Choroid plexus epithelial cell (primary cell): Measurements from ENCODE around the gene GMDS.

ENCODE experiments used
- DNase-seq: peaks from one replicate; pipeline ENCODE4 v3.0.0-alpha.2; 2010; ENCODE audit warnings: low read depth
- H3K4me3 ChIP-seq: 2 replicates; pipeline ENCODE4 v1.5.1; 2011; ENCODE audit warnings: low read depth, mild to moderate bottlenecking, control low read depth, low read length, moderate library complexity
- TF ChIP-seq, protein P1 (sequence below): conservative IDR thresholded peaks from 2 replicates; pipeline ENCODE4 v1.5.1; 2011; ENCODE audit warnings: low read depth, mild to moderate bottlenecking, control low read depth, inconsistent platforms, low read length, moderate library complexity

Gene GMDS

DNA sequence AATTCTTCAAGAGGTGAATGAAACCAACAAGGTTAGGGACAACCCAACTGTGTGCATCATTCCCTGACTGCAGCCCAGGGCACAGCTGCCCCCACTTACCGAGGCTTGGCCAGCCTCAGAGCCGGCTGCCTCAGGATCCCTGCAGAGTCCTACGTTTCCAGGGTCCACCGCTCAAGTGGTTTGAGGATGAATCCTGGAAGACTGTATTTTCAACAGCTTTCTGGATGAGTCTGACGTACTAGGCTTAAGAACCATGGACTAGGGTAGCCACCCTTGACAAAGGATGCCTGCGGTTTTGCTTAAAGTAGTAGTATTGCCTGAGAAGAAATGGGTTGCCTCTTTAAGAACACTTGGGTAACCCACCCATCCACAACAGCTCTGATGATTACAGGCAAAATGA lies 534.3 kb downstream of the GMDS start:
- no peak overlapping the region for H3K4me3 ChIP-seq
- TF ChIP-seq, protein P1, sequence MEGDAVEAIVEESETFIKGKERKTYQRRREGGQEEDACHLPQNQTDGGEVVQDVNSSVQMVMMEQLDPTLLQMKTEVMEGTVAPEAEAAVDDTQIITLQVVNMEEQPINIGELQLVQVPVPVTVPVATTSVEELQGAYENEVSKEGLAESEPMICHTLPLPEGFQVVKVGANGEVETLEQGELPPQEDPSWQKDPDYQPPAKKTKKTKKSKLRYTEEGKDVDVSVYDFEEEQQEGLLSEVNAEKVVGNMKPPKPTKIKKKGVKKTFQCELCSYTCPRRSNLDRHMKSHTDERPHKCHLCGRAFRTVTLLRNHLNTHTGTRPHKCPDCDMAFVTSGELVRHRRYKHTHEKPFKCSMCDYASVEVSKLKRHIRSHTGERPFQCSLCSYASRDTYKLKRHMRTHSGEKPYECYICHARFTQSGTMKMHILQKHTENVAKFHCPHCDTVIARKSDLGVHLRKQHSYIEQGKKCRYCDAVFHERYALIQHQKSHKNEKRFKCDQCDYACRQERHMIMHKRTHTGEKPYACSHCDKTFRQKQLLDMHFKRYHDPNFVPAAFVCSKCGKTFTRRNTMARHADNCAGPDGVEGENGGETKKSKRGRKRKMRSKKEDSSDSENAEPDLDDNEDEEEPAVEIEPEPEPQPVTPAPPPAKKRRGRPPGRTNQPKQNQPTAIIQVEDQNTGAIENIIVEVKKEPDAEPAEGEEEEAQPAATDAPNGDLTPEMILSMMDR, result no peak
- DNase-seq, result no peak

DNA sequence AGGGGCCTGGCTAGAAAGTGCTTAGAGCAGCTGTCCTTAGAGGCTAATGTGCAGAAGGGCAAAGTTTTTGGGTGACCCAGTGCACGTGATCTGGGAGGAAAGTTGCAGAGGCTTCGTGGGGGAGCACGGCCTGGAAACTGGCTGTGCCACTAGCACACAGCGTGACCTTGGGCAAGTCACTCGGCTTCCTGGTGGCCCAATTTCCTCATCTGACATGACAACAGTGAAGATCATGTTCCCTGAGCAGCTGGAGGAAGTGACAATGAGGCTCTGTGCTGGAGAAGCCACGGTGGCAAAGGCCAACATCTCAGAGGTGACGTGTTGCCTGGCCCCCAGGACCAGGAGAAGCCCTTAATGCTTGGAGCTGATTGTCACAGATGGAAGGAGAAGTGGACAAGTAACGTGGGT lies 536.2 kb downstream of the GMDS start:
- no peak for DNase-seq
- no peak overlapping the region for H3K4me3 ChIP-seq
- TF ChIP-seq, protein P1, result no peak

DNA sequence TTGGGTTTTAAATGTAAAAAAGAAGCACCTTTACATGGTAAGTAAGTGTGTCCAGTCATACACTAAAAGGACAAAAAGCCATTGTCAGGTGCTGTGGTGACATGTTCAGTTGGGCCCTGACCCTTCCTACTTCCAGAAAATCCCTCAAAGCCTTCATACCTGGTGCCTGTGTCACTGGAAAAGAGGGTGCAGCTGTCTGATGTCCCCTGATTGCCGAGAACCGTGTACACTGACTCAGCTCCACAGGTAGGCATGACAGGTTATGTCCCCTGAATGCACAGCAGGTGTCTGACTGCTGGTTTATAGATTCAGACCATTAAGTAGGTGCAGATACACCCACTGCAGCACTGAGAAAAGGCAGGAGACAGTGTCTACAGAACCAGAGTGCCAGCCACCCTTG lies 536.6 kb downstream of the GMDS start:
- DNase-seq, result no peak
- TF ChIP-seq, protein P1, result no peak
- no peak overlapping the region for H3K4me3 ChIP-seq

DNA sequence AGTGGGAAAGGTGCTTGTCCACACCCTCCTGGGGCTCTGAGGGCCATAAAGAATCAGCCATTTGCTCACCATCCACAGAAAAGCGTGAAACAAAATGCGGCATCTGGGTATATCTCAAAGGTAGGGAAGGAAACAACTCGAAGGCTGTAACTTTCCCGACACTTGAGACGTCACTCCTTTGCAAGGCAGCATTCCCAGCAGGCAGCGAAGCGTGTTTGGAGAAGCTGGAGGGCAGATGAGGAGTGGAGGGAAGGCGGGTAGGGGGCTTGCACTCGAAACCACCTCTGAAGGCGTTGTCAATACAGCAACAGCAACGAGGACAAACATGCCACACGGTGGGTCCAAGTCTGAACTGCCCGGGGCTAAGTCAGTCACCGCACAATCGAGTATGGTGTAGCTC lies 537.3 kb downstream of the GMDS start:
- TF ChIP-seq, protein P1, result no peak

DNA sequence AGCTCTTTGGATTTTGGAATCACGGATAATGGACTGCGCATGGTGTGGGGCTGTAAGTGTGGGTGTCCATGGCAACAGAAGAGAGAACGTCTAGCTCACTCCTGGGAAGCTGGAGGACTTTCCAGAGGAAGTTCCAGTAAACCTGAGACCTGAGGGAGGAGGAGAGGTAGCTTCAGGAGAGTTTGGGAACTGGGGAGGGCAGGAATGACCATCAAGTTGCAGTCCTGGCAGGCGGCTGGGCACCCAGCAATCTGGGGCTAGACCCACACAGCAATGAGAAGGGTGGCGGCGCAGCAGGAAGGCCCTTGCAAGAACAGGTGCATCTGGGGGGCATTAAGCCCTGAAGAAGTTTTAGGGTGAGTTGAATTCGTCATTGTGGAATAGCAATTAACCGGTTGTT lies 539.8 kb downstream of the GMDS start:
- TF ChIP-seq, protein P1, result no peak
- no peak overlapping the region for H3K4me3 ChIP-seq
- DNase-seq, result no peak

More for the DNA sequence above, 537.3 kb downstream of the GMDS start:
- H3K4me3 ChIP-seq, result no peak overlapping the region
- no peak for DNase-seq

DNA sequence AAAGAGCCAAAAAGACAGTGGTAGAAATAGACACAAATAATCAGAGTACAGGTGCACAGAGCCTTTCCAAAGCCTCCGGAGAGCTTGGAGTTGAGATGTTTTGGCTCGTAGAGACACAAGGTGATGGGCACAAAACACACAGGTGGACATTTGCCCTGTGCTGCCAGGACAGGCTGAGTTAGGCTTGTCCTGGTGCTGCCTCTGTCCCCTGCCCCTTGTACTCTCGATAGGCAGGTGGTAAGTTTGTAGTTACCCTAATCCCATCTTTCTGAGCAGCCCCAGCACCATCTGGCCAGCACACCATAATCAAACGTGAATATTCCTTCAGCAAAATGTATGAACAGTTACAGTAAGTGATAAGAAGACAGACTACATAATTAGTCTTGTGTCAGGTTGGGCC lies 540.2 kb downstream of the GMDS start:
- TF ChIP-seq, protein P1, result no peak
- H3K4me3 ChIP-seq, result no peak overlapping the region
- no peak for DNase-seq

DNA sequence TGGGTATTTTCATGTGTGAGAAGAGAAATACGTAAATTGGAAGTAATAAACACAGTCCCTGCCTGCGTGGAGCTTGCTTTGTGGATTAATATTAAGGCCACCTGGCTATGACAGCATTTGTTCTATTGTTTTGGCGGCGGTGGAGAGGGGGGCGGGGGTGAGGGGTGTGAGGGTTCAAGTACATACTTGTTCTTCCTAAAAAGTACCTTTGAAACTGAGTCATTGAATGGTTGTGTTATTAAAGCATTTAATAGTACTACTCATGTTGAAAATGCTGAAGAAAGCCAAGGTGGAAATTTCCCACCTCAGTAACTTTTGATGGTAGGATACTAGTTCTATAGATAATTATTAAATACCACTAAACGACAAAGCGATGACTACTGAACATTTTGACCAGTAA lies 540.7 kb downstream of the GMDS start:
- no peak for DNase-seq
- H3K4me3 ChIP-seq, result no peak overlapping the region
- TF ChIP-seq, protein P1, result no peak
